Subcutaneous adipose tissue (tissue), 4 donors: ENCODE results near the gene TTLL11. TPM values are rescaled to one million over a fixed set of nuclear protein-coding genes. Genes with fewer than 3 reads are reported as not detected.

ENCODE experiments used
- CTCF ChIP-seq: fragments of 450-650 bp; IDR thresholded peaks from one replicate; pipeline ENCODE4 v1.5.1; 2016; ENCODE audit warnings: low read depth, mild to moderate bottlenecking, control low read depth, antibody characterized with exemption, moderate library complexity
- total RNA-seq, 4 donors: library from RNA; depleted of rRNA; stranded (reverse); fragments of >200 nt; gene quantifications; one replicate each; pipeline ENCODE4 v1.1.0, GENCODE V29; 2016

The TTLL11 gene
- total RNA-seq, 4 donors from 2014 or later = 4.4 to 8.7 (median 6.4) TPM

- no peak for TF ChIP-seq CTCF
Measured at GRCh38 chr9:122133984-122134535, 41.0 kb upstream of the TTLL11 start.

- no peak for TF ChIP-seq CTCF
Measured at GRCh38 chr9:122133263-122133983, 40.3 kb upstream of the TTLL11 start.

- no peak for TF ChIP-seq CTCF
Measured at GRCh38 chr9:122132539-122132938, 39.4 kb upstream of the TTLL11 start.

GRCh38 chr9:122131401-122132001, 38.4 kb upstream of the TTLL11 start:
- no peak for TF ChIP-seq CTCF

- TF ChIP-seq CTCF = no peak
Measured at GRCh38 chr9:122130837-122131236, 37.7 kb upstream of the TTLL11 start.

GRCh38 chr9:122129969-122130368, 36.9 kb upstream of the TTLL11 start:
- no peak for TF ChIP-seq CTCF

- no peak for TF ChIP-seq CTCF
Measured at GRCh38 chr9:122128969-122129343, 35.8 kb upstream of the TTLL11 start.
